Lower leg skin (tissue), 4 donors: ENCODE data around the gene SRRM2. TPM values are rescaled to one million over a fixed set of nuclear protein-coding genes. Genes with fewer than 3 reads are reported as not detected.
A peak's percentile ranks its signal among the peaks of the same experiment; 100 is the strongest.

ENCODE experiments used
- DNase-seq, 2 donors: peaks; one replicate each; pipeline ENCODE4 v3.0.0-alpha.2; 2019; ENCODE audit warnings: low spot score in 2 of 2
- H3K4me3 ChIP-seq: fragments of 200-600 bp; sonication (generic); 2 replicates; pipeline ENCODE4 v1.5.1; 2017; ENCODE audit warnings: mild to moderate bottlenecking, low read depth; ENCODE audit not compliant: poor library complexity, severe bottlenecking
- POLR2A ChIP-seq, 2 donors: fragments of 450-650 bp; IDR thresholded peaks; one replicate each; pipeline ENCODE4 v1.6.1; 2016 to 2017; ENCODE audit warnings: antibody characterized with exemption in 2 of 2, mild to moderate bottlenecking in 1 of 2, moderate library complexity in 1 of 2
- WGBS, 2 donors: methylation state at CpG; one replicate each; pipeline ENCODE4 v1.1.5; 2018; 5-methylcytosine and 5-hydroxymethylcytosine counted together
- intact Hi-C: fragments of 100-400 bp; cut with DNase I; formaldehyde crosslinking; loops from one replicate; pipeline ENCODE4 v1.15.0; 2023; ENCODE audit warnings: low total_unique reads
- total RNA-seq, 4 donors: library from RNA; depleted of rRNA; stranded (reverse); fragments of >200 nt; gene quantifications; one replicate each; pipeline ENCODE4 v1.1.0, GENCODE V29; 2016
- TF ChIP-seq, protein P1 (sequence below), 3 donors: fragments of 450-650 bp; IDR thresholded peaks; one replicate each; pipeline ENCODE4 v1.5.1; 2016; ENCODE audit warnings: antibody characterized with exemption in 3 of 3, mild to moderate bottlenecking in 3 of 3, moderate library complexity in 2 of 3

The SRRM2 gene
- total RNA-seq, 4 donors from 2014 or later = 257 to 830 (median 272) TPM

DNA sequence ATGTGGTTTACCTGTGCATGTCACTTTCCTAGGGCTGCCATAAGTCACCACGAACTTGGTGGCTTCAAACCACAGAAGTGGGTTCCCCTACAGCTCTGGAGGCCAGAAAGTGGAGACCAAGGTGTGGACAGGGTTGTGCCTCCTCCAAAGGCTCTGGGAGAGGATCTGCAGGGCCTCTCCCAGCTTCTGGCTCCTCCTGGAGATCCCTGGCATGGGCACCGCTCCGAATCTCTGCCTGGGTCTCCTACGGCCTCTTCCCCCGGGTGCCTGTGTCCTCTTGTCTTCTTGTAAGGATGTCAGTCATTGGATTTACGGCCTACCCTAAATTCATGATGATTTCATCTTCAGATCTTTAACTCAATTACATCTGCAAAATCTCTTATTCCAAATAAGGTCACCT, 2.5 kb upstream of the SRRM2 start:
- H3K4me3 ChIP-seq = no peak overlapping the region
- no peak for DNase-seq
- 95 to 97% methylated on average over 6 of the region's 6 CpGs for WGBS, 2 donors
- no peak for TF ChIP-seq POLR2A (IDR thresholded peaks at IDR 0.05)
- TF ChIP-seq, protein P1, sequence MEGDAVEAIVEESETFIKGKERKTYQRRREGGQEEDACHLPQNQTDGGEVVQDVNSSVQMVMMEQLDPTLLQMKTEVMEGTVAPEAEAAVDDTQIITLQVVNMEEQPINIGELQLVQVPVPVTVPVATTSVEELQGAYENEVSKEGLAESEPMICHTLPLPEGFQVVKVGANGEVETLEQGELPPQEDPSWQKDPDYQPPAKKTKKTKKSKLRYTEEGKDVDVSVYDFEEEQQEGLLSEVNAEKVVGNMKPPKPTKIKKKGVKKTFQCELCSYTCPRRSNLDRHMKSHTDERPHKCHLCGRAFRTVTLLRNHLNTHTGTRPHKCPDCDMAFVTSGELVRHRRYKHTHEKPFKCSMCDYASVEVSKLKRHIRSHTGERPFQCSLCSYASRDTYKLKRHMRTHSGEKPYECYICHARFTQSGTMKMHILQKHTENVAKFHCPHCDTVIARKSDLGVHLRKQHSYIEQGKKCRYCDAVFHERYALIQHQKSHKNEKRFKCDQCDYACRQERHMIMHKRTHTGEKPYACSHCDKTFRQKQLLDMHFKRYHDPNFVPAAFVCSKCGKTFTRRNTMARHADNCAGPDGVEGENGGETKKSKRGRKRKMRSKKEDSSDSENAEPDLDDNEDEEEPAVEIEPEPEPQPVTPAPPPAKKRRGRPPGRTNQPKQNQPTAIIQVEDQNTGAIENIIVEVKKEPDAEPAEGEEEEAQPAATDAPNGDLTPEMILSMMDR (IDR thresholded peaks at IDR 0.05) = no peak
- intact Hi-C loops = no loop called here

DNA sequence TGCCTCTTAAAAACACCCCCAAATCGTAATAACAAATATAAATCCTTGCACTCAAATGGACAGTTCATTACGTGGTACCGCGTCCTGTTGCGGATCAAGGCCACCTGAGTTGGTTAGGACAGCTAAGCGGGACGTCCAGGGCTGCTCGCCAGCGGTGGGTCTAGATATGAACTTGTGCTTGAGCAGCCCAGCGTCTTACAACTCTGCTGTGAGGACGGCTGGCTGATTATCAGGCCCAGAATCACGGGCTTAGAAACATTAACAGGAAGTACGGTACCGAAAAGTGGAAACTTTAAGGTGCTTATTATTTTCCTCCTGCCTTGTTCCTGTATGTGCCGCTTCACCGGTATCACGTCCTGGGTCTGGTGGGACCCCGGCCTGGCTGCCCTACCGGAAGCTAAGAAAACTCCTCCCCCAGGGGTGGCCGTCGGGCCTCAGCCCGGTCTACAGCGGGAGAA, 832 bp upstream of the SRRM2 start:
- no peak for DNase-seq
- H3K4me3 ChIP-seq = peak overlapping the region; percentile 77
- whole genome bisulfite sequencing, 2 donors = 58 to 59% methylated on average over 23 of the region's 23 CpGs
- intact Hi-C loops = no loop called here
- no peak for TF ChIP-seq POLR2A (IDR thresholded peaks at IDR 0.05)
- TF ChIP-seq, protein P1 (IDR thresholded peaks at IDR 0.05) = no peak

DNA sequence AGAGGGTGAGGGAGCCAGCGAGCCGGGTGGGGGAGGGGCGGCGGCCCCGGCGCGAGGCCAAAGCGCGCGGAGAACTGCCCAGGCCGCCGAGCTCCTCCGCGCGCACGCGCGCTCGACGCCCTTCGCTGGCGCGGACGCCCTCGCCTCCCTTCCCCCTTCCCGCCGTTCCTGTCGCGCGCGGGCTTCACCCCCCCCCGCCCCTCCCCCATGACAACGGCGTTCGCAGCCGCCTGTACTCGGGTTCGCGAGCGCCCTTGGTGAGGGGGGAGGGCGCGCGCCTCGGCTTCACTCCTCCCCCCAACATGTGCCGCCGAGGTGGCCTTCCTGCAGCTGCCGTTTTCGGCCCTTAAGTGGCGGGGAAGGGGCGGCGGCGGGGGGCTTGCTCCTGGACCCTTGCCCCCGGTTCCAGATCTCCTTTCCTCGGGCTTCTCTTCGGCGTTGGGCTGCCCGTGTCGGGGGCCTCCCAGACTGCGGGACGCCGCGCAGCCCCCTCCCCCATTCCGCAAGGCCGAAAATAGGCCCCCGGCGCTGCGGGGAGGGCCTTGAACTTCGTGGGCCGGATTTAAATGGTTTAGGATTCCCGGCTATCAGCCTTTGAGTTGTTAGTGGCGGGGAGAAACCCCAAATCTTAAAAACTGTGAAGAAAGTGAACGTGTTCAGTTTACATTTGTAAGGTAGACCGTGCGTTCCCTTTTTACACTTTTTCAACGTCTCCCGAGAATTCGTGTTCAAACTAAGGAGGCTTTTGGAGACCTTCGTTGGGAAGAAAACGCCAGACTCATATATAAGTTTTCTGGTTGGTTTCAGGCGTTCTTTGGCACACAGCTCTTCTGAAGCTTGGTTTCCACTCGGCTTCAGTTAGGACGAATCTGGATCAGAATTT, 653 bp downstream of the SRRM2 start:
- peak overlapping the region; percentile 77 for H3K4me3 ChIP-seq
- intact Hi-C loops = no loop called here
- DNase-seq = peak; percentile 66 to 96
- WGBS, 2 donors = 0% methylated on average over 20 to 43 of the region's 82 CpGs
- no peak for TF ChIP-seq POLR2A (IDR thresholded peaks at IDR 0.05)
- TF ChIP-seq, protein P1 (IDR thresholded peaks at IDR 0.05) = no peak

- TF ChIP-seq, protein P1 (IDR thresholded peaks at IDR 0.05) = no peak
- TF ChIP-seq POLR2A (IDR thresholded peaks at IDR 0.05) = no peak
- intact Hi-C loops = no loop called here
- H3K4me3 ChIP-seq = peak overlapping the region; percentile 77
- no peak for DNase-seq
- 1% methylated on average over 7 of the region's 7 CpGs for WGBS, 2 donors
These were observed 1.2 kb downstream of the SRRM2 start for GRCh38 chr16:2753733-2754020.

- no peak overlapping the region for H3K4me3 ChIP-seq
- no peak for DNase-seq
- TF ChIP-seq, protein P1 (IDR thresholded peaks at IDR 0.05) = no peak
- no peak for TF ChIP-seq POLR2A (IDR thresholded peaks at IDR 0.05)
- WGBS, 2 donors = 17 to 27% methylated on average over 3 of the region's 3 CpGs
- intact Hi-C loops = no loop called here
These were observed 2.7 kb downstream of the SRRM2 start for GRCh38 chr16:2755158-2755557.
